AG08395 (cell line): ENCODE results near the gene MYMX.
A peak's percentile ranks its signal among the peaks of the same experiment; 100 is the strongest.

Source experiments
- DNase-seq: peaks from one replicate; pipeline ENCODE4 v3.0.0; 2012; ENCODE audit warnings: mixed read lengths, low spot score

The MYMX gene

GRCh38 chr6:44264154-44265006, 47.7 kb downstream of the MYMX start:
- no peak for DNase-seq

- DNase-seq = peak; percentile 96
These were observed 48.4 kb downstream of the MYMX start, which contains the start of gene NFKBIE for GRCh38 chr6:44265007-44265721. NFKBIE (minus strand) TSS chr6:44265551; CDS start chr6:44265346, 205 bp downstream.

- DNase-seq = no peak
These were observed 49.1 kb downstream of the MYMX start for GRCh38 chr6:44265722-44266233.

- DNase-seq = no peak
These were observed 49.6 kb downstream of the MYMX start for GRCh38 chr6:44266347-44266746.

- DNase-seq = no peak
These were observed 50.5 kb downstream of the MYMX start for GRCh38 chr6:44267252-44267651.
